Natural killer cell (primary cell): Measurements from ENCODE around the gene PKD2. TPM values are rescaled to one million over a fixed set of nuclear protein-coding genes. Genes with fewer than 3 reads are reported as not detected.

Source experiments
- ATAC-seq, 3 donors: fragments of 150-1000 bp in 2 of 3; fragments of 200-7000 bp in 1 of 3; cut with Tn5 transposase; 1 replicate in 1 of 3; 2 replicates in 2 of 3; pipeline ENCODE4 v1.10.0; 2021; ENCODE audit warnings: mild to moderate bottlenecking in 2 of 3, moderate library complexity in 2 of 3
- DNase-seq, 2 donors: peaks; one replicate each; pipeline versions ENCODE4 v3.0.0 to v3.0.0-alpha.2; 2013 to 2021; ENCODE audit warnings: mixed read lengths in 1 of 2
- H3K27ac ChIP-seq: one replicate; pipeline ENCODE4 v1.5.1; 2013; ENCODE audit warnings: mild to moderate bottlenecking, low read length
- H3K27me3 ChIP-seq: one replicate; pipeline ENCODE4 v1.6.1; 2013; ENCODE audit warnings: low read length; ENCODE audit not compliant: control insufficient read depth, insufficient read depth
- H3K36me3 ChIP-seq: one replicate; pipeline ENCODE4 v1.6.1; 2013; ENCODE audit warnings: low read length; ENCODE audit not compliant: control insufficient read depth, insufficient read depth
- H3K4me1 ChIP-seq: one replicate; pipeline ENCODE4 v1.6.1; 2013; ENCODE audit warnings: low read length; ENCODE audit not compliant: control insufficient read depth, insufficient read depth
- H3K4me3 ChIP-seq: one replicate; pipeline ENCODE4 v1.5.1; 2013; ENCODE audit warnings: low read length
- H3K9me3 ChIP-seq: one replicate; pipeline ENCODE4 v1.6.1; 2013; ENCODE audit warnings: low read length; ENCODE audit not compliant: control insufficient read depth, insufficient read depth
- H3K27ac Mint-ChIP-seq, 2 donors: one replicate each; pipeline ENCODE4 v1.8.0; 2022; ENCODE audit warnings: mild to moderate bottlenecking in 2 of 2, mixed read lengths in 2 of 2, moderate library complexity in 1 of 2
- H3K27me3 Mint-ChIP-seq, 2 donors: one replicate each; pipeline ENCODE4 v1.8.0; 2022; ENCODE audit warnings: low read depth in 2 of 2, mixed read lengths in 2 of 2
- H3K36me3 Mint-ChIP-seq: one replicate; pipeline ENCODE4 v1.8.0; 2022; ENCODE audit warnings: mixed read lengths
- H3K4me1 Mint-ChIP-seq, 2 donors: one replicate each; pipeline ENCODE4 v1.8.0; 2022; ENCODE audit warnings: mixed read lengths in 2 of 2
- H3K4me3 Mint-ChIP-seq: one replicate; pipeline ENCODE4 v1.8.0; 2022; ENCODE audit warnings: mild to moderate bottlenecking, moderate library complexity, mixed read lengths
- H3K9me3 Mint-ChIP-seq, 2 donors: one replicate each; pipeline ENCODE4 v1.8.0; 2022; ENCODE audit warnings: mixed read lengths in 2 of 2
- CTCF ChIP-seq: fragments of 200-600 bp; IDR thresholded peaks from one replicate; pipeline ENCODE4 v1.8.0; 2022; ENCODE audit warnings: antibody characterized with exemption
- WGBS: methylation state at CpG from one replicate; pipeline ENCODE4 v1.1.7; 2013; ENCODE audit warnings: missing lambda C conversion rate; ENCODE audit not compliant: insufficient coverage; 5-methylcytosine and 5-hydroxymethylcytosine counted together
- intact Hi-C: fragments of 100-400 bp; cut with micrococcal nuclease; formaldehyde crosslinking; loops from one replicate; pipeline ENCODE4 v1.14.2; 2022
- total RNA-seq, 4 donors: library from RNA; stranded (reverse); fragments of 120-200 nt in 1 of 4; gene quantifications; one replicate each; pipeline versions ENCODE4 v1.2.3 to v1.2.4, GENCODE V29; 2013 to 2022

PKD2 gene
- total RNA-seq, 3 donors from 2014 or later (not counting 1 experiment from before 2014, with no cell fraction given) = 6.7 to 9.7 (median 7.8) TPM

GRCh38 chr4:88040707-88041106 lies 33.3 kb downstream of the PKD2 start:
- H3K9me3 ChIP-seq = no peaks in the 10 kb centered on the region
- H3K27ac ChIP-seq = no peak overlapping the region
- 86% methylated on average over 3 of the region's 3 CpGs for WGBS
- ATAC-seq = no peak
- no peaks in the 10 kb centered on the region for H3K4me1 ChIP-seq
- no peak for TF ChIP-seq CTCF
- DNase-seq = no peak
- no peaks in the 10 kb centered on the region for H3K9me3 Mint-ChIP-seq
- no peaks in the 10 kb centered on the region for H3K27me3 Mint-ChIP-seq
- no peak overlapping the region for H3K4me3 ChIP-seq
- no peak overlapping the region for H3K27ac Mint-ChIP-seq
- H3K4me1 Mint-ChIP-seq = peaks cover 0 to 10% of the 10 kb centered on the region in 2 donors
- intact Hi-C loops = no loop called here
- no peak overlapping the region for H3K4me3 Mint-ChIP-seq
- H3K36me3 Mint-ChIP-seq = peaks cover 8% of the 10 kb centered on the region
- no peaks in the 10 kb centered on the region for H3K27me3 ChIP-seq
- peaks cover 41% of the 10 kb centered on the region for H3K36me3 ChIP-seq

- Histone ChIP-seq H3K27ac (no peak overlapping the region), H3K36me3 (peaks cover 41% of the 10 kb centered on the region), H3K27me3 (no peaks in the 10 kb centered on the region), H3K4me1 (no peaks in the 10 kb centered on the region), H3K4me3 (no peak overlapping the region), H3K9me3 (no peaks in the 10 kb centered on the region)
- intact Hi-C loops = no loop called here
- 92% methylated on average over 2 of the region's 2 CpGs for WGBS
- H3K4me3 Mint-ChIP-seq = no peak overlapping the region
- TF ChIP-seq CTCF = no peak
- DNase-seq (no peak), ATAC-seq (no peak)
- H3K27ac Mint-ChIP-seq = no peak overlapping the region
- peaks cover 0 to 10% of the 10 kb centered on the region in 2 donors for H3K4me1 Mint-ChIP-seq
- H3K36me3 Mint-ChIP-seq = peaks cover 8% of the 10 kb centered on the region
- H3K27me3 Mint-ChIP-seq = no peaks in the 10 kb centered on the region
- H3K9me3 Mint-ChIP-seq = no peaks in the 10 kb centered on the region
Measured at GRCh38 chr4:88041626-88042025, 34.2 kb downstream of the PKD2 start.

DNA sequence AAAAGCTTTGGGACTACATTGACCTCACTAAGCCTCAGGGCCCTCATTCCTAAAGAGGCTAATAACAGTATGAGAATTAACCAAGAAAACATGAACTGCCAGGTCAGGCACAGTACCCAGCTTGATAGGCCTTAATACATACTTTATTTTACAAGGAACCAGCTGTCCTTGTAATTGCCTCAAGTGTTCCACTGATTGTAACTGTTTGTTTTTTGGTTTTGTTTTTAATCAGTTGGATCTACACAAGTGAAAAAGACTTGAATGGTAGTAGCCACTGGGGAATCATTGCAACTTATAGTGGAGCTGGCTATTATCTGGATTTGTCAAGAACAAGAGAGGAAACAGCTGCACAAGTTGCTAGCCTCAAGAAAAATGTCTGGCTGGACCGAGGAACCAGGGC lies 35.6 kb downstream of the PKD2 start:
- TF ChIP-seq CTCF = no peak
- no peaks in the 10 kb centered on the region for H3K27me3 ChIP-seq
- WGBS = 75% methylated on average over 1 of the region's 1 CpG
- Mint-ChIP-seq H3K27me3 (no peaks in the 10 kb centered on the region), H3K36me3 (peaks cover 8% of the 10 kb centered on the region), H3K9me3 (no peaks in the 10 kb centered on the region), H3K27ac (no peak overlapping the region), H3K4me3 (no peak overlapping the region), H3K4me1 (peaks cover 0 to 10% of the 10 kb centered on the region in 2 donors)
- no peak overlapping the region for H3K27ac ChIP-seq
- H3K4me3 ChIP-seq = no peak overlapping the region
- DNase-seq (no peak), ATAC-seq (no peak)
- no peaks in the 10 kb centered on the region for H3K9me3 ChIP-seq
- H3K36me3 ChIP-seq = peaks cover 41% of the 10 kb centered on the region
- H3K4me1 ChIP-seq = no peaks in the 10 kb centered on the region
- intact Hi-C loops = no loop called here

DNA sequence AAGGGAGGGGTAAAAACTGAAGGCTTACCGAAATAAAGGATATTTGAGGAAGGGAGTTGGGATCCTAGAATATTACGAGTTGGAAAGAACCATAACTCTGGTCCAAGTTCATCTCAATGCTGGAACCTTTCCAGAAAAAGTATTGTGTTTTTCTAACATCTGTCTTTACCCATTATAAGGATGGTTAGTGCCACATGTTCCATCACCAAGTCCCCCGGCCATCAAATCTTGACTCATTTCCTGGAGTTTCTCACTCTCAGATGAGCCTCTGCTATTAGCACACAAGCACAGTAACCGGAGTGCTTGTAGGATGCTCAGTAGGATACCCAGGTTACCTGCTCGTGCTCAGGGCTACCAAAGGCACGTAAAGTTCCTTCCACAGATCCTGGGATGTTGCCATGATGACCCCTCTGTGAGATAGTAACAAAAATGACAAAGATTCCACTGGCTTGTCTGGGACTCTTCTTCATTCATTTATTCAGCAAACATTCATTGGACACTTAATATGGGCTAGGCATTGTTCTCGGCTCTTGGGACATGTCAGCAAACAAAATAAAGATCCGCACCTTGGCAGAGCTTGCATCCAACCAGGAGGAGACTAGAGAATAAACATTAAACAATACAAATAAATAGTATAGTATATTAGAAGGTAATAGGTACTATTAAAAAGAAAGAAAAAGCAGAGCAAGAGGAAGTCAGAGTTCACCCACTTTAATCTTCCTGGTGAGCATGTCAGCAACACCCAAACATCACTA lies 36.3 kb downstream of the PKD2 start:
- H3K36me3 Mint-ChIP-seq = peaks cover 4% of the 10 kb centered on the region
- WGBS = 94% methylated on average over 7 of the region's 8 CpGs
- Histone ChIP-seq H3K36me3 (peaks cover 33% of the 10 kb centered on the region), H3K27ac (no peak overlapping the region), H3K9me3 (no peaks in the 10 kb centered on the region), H3K27me3 (no peaks in the 10 kb centered on the region), H3K4me1 (no peaks in the 10 kb centered on the region), H3K4me3 (no peak overlapping the region)
- H3K27me3 Mint-ChIP-seq = no peaks in the 10 kb centered on the region
- H3K4me3 Mint-ChIP-seq = no peak overlapping the region
- peaks cover 0 to 10% of the 10 kb centered on the region in 2 donors for H3K4me1 Mint-ChIP-seq
- intact Hi-C loops = no loop called here
- no peak for DNase-seq
- no peak for TF ChIP-seq CTCF
- no peak overlapping the region for H3K27ac Mint-ChIP-seq
- no peaks in the 10 kb centered on the region for H3K9me3 Mint-ChIP-seq
- ATAC-seq = no peak
